GM19395 (cell line): ENCODE results near the gene ABCA4.

Experiments used
- ATAC-seq: cut with Tn5 transposase; IDR thresholded peaks from one replicate; pipeline ENCODE4 v1.9.1; 2021; ENCODE audit warnings: mild to moderate bottlenecking, moderate library complexity; ENCODE audit not compliant: unreplicated experiment

ABCA4 gene

GRCh38 chr1:94084547-94084946 is 36.4 kb downstream of the ABCA4 start:
- no peak for ATAC-seq

DNA sequence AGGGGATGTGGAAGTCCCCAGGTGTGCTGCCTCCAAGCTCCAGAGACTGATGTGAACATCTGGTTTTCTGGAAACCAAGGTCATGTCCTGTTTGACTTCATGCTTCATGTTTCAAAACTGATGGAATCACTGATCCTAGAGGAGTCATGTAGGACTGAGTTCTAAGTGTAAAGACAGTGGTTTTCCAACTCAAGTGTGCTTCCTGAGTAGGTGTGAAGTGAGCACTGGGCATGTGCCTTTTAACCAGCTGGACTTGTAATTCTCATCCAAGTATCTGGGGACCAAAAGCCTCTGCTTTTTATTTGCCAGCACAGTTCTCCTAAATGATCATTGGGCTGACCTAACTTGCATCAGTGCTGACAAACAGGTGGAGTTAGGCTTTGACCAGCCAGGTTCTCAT is 36.9 kb downstream of the ABCA4 start:
- no peak for ATAC-seq

DNA sequence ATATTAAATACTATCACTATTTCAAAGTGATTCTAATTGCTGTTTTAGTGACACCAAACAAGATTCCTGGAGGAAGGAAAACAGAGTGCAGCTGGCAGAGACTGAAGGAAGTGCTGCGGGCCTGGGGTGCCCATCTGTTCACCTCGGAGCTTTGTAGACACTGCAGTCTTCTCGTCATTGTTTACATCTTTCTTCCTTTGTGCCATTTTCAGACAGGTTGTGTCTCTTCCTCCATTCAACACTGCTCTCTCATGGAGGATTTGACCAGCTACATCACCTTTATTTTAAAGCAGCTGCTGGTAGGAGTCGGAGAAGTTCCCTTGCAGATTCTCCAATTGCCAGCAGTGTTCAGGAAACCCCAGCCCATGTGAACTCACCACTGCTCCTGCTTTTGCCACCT is 37.3 kb downstream of the ABCA4 start:
- ATAC-seq, result no peak

- ATAC-seq, result no peak
These were observed 39.2 kb downstream of the ABCA4 start for GRCh38 chr1:94081566-94082344.

DNA sequence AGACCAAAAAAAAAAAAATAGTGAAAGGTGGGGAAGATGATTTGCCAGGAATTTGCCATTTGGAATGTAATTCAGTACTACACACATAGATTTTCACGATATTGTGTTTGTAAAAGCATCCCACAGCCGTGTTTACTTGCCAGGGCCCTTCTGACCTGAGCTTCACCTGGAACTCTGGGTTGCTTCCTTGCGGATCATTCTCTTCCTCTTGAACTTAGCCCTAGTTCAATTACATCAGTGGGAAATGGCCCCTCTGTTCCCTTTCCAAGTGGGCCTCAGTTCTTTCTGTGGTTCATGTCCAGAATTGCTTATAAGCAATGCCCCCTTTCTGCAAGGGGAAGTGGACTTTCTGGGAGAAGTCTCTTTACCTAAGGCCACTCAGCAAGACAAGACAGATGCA is 41.0 kb downstream of the ABCA4 start:
- no peak for ATAC-seq

- ATAC-seq, result no peak
These were observed 41.6 kb downstream of the ABCA4 start for GRCh38 chr1:94079080-94079940.

DNA sequence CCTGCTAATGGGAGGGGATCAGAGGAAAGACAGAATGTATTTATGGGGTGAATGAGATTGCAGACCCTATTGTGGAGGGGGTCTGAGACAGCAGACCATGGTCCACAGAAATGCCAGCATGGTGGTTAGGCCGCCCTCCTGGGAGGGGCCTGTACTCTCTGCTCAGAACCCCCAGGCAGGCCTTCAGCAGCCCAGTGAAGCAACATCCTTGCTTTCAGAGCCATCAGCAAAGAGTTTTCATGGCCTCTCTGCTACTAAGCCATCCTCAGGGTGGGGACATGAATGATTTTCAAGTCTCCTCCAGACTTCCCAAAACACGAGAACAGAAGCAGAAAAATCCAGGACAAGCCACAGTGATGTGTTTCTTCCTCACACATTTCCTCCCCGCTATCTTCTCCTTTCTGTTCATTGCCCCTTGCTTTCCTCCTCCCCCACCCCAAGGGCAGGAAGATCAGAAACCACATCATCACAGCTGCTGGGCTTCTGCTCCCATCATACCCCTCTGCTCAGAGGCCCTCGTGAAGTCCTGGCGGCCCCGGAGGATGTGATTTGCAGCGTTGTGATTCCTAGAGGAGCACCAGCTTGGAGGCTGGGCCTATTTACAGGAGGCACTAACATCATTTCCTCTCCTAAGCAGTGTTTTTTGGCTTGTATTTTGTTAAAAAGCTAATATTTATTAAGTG is 48.0 kb downstream of the ABCA4 start:
- no peak for ATAC-seq

- no peak for ATAC-seq
These were observed 49.0 kb downstream of the ABCA4 start for GRCh38 chr1:94071976-94072375.

GRCh38 chr1:94071391-94071790 is 49.6 kb downstream of the ABCA4 start:
- no peak for ATAC-seq

DNA sequence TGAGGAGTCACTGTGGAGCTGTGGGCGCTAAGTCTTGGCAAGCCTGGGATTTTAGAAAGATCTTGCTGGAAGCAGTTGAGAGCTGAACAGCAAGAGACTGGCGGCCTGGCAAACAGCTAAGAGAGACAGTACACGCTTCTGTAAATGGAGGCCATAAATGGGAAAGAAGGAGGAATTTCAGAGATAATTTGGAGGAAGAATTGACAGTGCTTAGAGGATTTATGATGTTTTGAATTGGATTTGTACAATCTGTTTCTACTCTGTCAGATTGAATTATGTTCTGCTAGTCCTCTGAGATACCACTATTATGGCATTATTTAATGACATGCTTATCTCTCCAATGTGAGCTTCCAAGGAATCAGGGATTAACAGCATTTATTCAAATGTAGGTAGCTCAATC is 50.1 kb downstream of the ABCA4 start:
- ATAC-seq, result no peak

DNA sequence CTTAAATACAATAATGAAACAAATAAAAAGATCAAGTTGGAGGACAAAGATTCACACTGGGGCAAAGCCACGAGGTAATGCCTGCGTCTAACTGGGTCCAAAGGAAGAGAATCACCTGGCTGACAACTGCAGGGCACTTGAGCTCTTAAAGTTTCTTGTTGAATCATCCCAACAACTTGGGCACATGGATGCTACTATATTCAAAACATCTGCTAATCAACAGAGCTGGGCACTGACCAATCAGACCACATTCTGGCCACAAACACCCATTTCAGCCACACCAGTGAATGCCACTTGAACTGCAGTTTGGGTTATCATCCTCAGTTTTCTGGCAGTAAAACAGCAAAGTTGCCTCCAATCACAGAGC is 51.0 kb downstream of the ABCA4 start:
- no peak for ATAC-seq

DNA sequence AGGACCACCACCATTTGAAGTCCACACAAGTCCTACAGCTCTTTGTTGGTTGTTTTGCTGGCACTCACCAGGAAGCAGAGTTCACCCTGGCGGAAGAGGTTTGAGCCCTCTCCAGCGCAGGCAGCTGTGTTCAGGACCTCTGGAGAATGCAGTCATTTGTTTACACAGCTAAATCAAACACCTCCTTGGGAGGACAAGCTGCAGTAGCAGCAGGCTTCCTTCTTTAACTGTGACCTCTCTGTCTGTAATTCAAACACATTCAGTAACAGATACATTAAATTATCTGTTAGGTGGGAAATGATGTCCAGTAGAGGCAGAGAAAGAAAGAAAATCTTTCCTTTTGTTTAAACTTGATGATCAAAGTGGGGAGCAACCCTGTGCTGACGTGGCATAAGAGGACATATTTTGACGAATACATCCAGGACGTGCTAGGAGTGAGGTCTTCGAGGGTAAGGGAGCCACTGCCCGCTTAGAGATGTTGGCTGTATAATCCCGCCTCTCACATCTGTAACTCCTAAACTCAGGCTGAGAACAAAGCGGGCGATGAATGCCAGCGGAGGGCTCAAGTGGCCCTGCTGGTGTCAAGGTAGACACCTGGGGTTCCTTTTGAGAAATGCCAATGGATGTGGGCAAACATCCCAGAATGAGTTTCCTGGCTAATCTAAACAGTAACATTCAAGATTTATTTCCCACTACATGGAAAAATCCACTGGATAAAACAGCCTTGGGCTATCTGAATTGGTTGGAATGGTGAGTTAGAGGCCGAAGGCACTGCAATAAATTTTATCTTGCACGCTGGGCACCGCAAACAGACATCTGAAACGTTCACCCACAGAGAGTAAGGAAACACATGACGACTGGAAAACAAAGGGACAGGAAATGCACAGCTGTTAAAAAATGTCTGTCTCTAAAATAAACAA is 51.7 kb downstream of the ABCA4 start:
- ATAC-seq, result no peak

DNA sequence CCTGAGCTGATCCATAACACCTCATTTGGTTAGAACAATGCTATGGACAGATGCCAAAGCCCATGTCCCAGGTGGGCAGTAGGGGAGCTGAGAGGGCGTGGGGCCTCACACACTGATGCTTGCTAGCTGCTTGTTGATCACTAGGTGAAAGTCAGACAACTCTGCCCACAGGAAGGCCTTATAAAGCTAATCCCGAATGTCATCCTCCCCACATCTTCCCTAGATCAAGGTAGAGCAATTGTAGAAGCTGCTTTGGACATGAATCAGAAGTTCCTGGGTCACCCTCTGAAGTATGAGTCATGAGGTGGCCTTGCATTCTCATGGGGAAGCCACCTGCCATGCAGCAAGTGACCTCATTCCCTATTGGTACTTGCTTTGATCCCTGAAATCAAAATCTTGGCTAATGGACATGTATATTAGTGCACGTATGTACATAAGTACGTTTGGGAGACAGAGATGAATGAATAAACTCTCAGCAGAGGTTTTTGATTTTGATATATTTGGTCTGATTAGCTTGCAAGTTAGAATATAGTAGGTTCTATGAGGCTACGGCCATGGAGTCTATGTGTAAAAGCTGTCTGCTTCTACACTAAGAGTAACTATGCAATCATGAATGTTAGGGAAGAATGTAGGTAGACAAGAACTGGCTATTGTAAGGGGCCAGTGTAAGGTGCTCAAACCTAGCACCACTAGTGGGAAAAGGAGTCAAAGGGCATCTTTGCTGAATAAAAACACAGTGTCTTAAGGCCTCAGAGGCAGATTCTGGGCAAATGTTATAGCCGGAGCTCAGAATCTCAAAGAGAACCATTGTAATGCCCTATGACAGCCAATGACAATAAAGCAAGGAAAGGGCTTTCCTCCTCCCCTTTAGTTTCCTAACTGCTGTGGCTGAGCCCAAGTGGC is 52.6 kb downstream of the ABCA4 start:
- no peak for ATAC-seq

DNA sequence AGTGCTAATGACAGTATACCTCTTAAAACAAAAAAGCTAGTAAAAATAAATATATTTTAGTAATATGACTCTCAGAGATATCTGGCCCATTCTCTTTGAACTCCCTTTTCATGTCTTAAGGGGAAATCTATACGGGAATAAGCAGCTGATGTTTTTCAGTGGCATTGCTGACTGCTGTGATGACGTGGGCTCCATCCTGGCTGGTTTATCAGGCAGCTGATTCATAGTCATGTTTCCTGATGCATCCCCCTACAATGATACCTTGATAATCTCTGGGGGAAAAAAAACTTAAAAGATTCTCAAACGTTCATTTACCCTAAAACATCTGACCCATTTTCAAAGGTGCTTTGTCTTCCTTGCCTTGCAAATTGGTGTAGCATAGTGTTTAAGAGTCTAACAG is 53.8 kb downstream of the ABCA4 start:
- ATAC-seq, result no peak

GRCh38 chr1:94063379-94063778 is 57.6 kb downstream of the ABCA4 start:
- no peak for ATAC-seq

GRCh38 chr1:94061513-94062443 is 59.2 kb downstream of the ABCA4 start:
- ATAC-seq, result peak; percentile 80

DNA sequence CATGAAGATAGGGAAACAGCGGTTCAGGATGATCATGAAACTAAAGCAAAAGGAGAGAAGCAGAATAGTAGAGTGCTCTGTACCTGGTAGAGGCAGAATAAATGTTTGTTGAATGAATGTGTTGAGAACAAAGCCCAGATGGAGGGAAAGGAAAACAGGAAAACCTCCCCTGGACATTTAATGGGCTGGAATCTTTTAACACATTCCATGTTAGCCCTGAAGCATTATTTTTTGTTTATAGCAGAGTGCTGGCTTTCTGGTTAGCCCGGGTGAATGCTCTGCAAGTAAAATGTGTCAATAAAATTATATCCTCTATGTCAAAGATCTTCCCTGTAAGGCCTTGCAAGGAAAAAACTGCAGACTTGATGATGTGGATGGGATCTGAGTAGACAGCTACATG is 60.2 kb downstream of the ABCA4 start:
- no peak for ATAC-seq

GRCh38 chr1:94058766-94059165 is 62.2 kb downstream of the ABCA4 start:
- ATAC-seq, result no peak

DNA sequence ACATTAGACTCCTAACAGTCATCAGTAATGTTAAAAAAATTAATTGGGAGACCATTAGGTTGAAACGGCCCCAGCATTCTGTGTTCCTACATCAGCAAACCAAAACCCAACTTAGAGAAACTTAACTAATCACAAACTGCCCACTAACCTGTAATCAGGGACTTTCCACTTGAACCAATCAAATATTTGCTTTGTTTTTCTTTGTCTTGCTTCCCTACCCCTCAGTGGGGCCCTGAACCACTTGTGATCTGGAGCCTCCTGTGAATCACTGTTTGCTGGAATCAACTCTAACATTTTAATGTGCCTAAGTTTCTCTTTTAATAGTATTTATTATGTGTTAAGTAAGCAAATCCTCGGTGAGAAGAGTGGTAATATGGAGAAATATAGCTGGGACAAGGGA is 64.0 kb downstream of the ABCA4 start:
- no peak for ATAC-seq
